GM12878 (cell line): ENCODE measurements around the gene ETV1.

Source experiments
- CTCF ChIP-seq, 3 experiments: IDR thresholded peaks in 2 of 3; conservative IDR thresholded peaks in 1 of 3; 2 replicates each; pipeline ENCODE4 v1.5.1; 2011; ENCODE audit warnings: low read depth in 3 of 3, low read length in 3 of 3, mild to moderate bottlenecking in 3 of 3, control low read depth in 2 of 3, moderate library complexity in 2 of 3, inconsistent platforms in 1 of 3, mixed read lengths in 1 of 3; ENCODE audit not compliant: control insufficient read depth in 2 of 3, insufficient read depth in 1 of 3; ENCODE audit errors: extremely low read depth in 1 of 3
- ETV6 ChIP-seq, 2 experiments: fragments of 450-650 bp in 1 of 2; IDR thresholded peaks in 1 of 2; conservative IDR thresholded peaks in 1 of 2; 2 replicates each; pipeline ENCODE4 v1.6.1; 2014; ENCODE audit warnings: antibody characterized with exemption in 1 of 2, borderline replicate concordance in 1 of 2, low read depth in 1 of 2, mild to moderate bottlenecking in 1 of 2, moderate library complexity in 1 of 2
- GABPA ChIP-seq: IDR thresholded peaks from 2 replicates; pipeline ENCODE4 v1.6.1; 2014; ENCODE audit warnings: antibody characterized with exemption, low read depth, mild to moderate bottlenecking, inconsistent platforms
- IRF3 ChIP-seq: fragments of 450-650 bp; IDR thresholded peaks from 2 replicates; pipeline ENCODE4 v1.6.1; 2014; ENCODE audit warnings: mild to moderate bottlenecking
- JUND ChIP-seq: IDR thresholded peaks from 2 replicates; pipeline ENCODE4 v1.6.1; 2012; ENCODE audit warnings: low read depth, mild to moderate bottlenecking, low read length, improper control_type of control experiment, moderate library complexity
- LARP7 ChIP-seq: fragments of 450-650 bp; IDR thresholded peaks from 2 replicates; pipeline ENCODE4 v1.6.1; 2017; ENCODE audit warnings: mild to moderate bottlenecking
- MAX ChIP-seq: IDR thresholded peaks from 2 replicates; pipeline ENCODE4 v1.6.1; 2012; ENCODE audit warnings: low read depth, low read length, improper control_type of control experiment
- NBN ChIP-seq: fragments of 450-650 bp; IDR thresholded peaks from 2 replicates; pipeline ENCODE4 v1.6.1; 2016
- SRF ChIP-seq, 2 experiments: IDR thresholded peaks; 2 replicates each; pipeline ENCODE4 v1.6.1; 2011; ENCODE audit warnings: low read depth in 2 of 2, low read length in 2 of 2, mild to moderate bottlenecking in 1 of 2, moderate library complexity in 1 of 2
- TARDBP ChIP-seq: IDR thresholded peaks from 2 replicates; pipeline ENCODE4 v1.6.1; 2016; ENCODE audit warnings: borderline replicate concordance
- USF2 ChIP-seq: IDR thresholded peaks from 2 replicates; pipeline ENCODE4 v1.6.1; 2011; ENCODE audit warnings: low read depth, low read length, improper control_type of control experiment, borderline replicate concordance
- ZBTB40 ChIP-seq: fragments of 450-650 bp; IDR thresholded peaks from 2 replicates; pipeline ENCODE4 v1.6.1; 2016; ENCODE audit warnings: mild to moderate bottlenecking, moderate library complexity, borderline replicate concordance

- TF ChIP-seq JUND (no peak), TARDBP (no peak), ETV6 (conservative IDR thresholded peaks at IDR 0.05 in 1 of 2, IDR thresholded peaks at IDR 0.05 in 1 of 2; ENCODE audit: borderline replicate concordance in 1 of 2, low read depth in 1 of 2) (no peak), MAX (no peak), CTCF (IDR thresholded peaks at IDR 0.05 in 2 of 3, conservative IDR thresholded peaks at IDR 0.05 in 1 of 3; ENCODE audit: control insufficient read depth in 2 of 3, extremely low read depth in 1 of 3, insufficient read depth in 1 of 3, low read depth in 3 of 3, low read length in 3 of 3) (no peak), GABPA (no peak), LARP7 (no peak), USF2 (no peak), NBN (no peak), SRF (IDR thresholded peaks at IDR 0.05; ENCODE audit: low read depth in 2 of 2, low read length in 2 of 2) (no peak), ZBTB40 (no peak), IRF3 (no peak)
Observed at GRCh38 chr7:13979671-13980435, 9.6 kb downstream of the ETV1 start.
